ENCODE results near the gene CRMP1. TPM values are rescaled to one million over a fixed set of nuclear protein-coding genes. Genes with fewer than 3 reads are reported as not detected.

Gene CRMP1
- total and polyA plus RNA-seq, 12 donors = 0.18 to 17.7 (median 4.8) TPM

- WGBS, 4 donors = 75 to 83% (median 81%) methylated on average over 9 of the region's 9 CpGs
- no peaks in the 10 kb centered on the region for H3K4me1 ChIP-seq (replicated peaks in 1 of 2)
- no peaks in the 10 kb centered on the region for H3K9me3 ChIP-seq (replicated peaks in 1 of 3)
- H3K27me3 ChIP-seq = no peaks in the 10 kb centered on the region
- intact Hi-C loops (cut with DNase I) = no loop called here
- TF ChIP-seq POLR2A (IDR thresholded peaks at IDR 0.05) = no peak
- no peak for TF ChIP-seq CTCF (IDR thresholded peaks at IDR 0.05)
- no peak overlapping the region for H3K27ac ChIP-seq
- no peak for DNase-seq
- no peaks in the 10 kb centered on the region for H3K36me3 ChIP-seq (replicated peaks in 1 of 2)
- H3K4me3 ChIP-seq = no peak overlapping the region
Measured at GRCh38 chr4:5852523-5853202, 40.2 kb downstream of the CRMP1 start.

GRCh38 chr4:5851637-5852301 is 41.1 kb downstream of the CRMP1 start:
- no peaks in the 10 kb centered on the region for H3K9me3 ChIP-seq (replicated peaks in 1 of 3)
- 63 to 67% (median 65%) methylated on average over 4 of the region's 4 CpGs for WGBS, 4 donors
- TF ChIP-seq POLR2A (IDR thresholded peaks at IDR 0.05) (no peak), CTCF (IDR thresholded peaks at IDR 0.05) (no peak)
- H3K27ac ChIP-seq = no peak overlapping the region
- no peaks in the 10 kb centered on the region for H3K4me1 ChIP-seq (replicated peaks in 1 of 2)
- no peak for DNase-seq
- no peaks in the 10 kb centered on the region for H3K36me3 ChIP-seq (replicated peaks in 1 of 2)
- intact Hi-C loops (cut with DNase I) = no loop called here
- no peaks in the 10 kb centered on the region for H3K27me3 ChIP-seq
- no peak overlapping the region for H3K4me3 ChIP-seq

DNA sequence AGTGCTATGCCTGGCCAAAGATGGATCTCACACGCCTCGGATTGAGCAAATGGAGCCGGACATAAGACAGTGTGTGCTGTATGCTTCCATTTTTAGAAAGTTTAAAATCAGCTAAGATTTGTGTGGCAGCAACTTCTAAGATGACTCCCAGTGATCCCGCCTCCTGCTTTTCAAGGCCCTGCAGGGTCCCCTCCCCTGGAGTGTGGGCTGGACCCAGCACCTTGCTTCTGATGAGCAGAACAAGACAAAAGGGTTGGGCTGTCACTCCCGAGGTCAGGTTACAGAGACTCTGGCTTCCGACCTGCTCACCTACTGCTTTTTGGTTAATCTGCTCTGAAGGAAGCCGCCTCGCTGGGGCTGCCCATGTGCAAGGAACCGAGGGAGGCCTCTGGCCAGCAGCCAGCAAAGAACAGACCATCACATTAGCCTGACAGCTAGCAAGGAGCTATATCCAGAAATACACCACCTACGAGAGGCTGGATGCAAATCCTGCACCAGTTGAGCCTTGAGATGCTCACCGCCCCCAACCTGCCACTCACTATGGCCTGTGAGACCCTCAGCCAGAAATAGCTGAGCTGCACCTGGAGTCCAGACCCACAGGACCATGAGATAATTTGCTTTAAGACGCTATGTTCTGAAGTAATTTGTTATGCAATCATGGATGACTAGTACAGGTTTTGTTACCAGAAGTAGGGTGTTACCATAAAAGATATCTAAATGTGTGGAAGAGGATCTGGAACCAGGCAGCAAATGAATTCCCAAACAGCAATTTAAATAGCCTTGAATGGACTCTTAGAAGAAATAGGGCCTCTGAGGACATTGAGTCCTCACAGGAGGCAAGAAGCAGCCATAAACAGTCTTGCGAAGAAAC is 47.6 kb downstream of the CRMP1 start:
- peak in 1 of 7 donors; percentile 60 for DNase-seq
- H3K36me3 ChIP-seq (replicated peaks in 1 of 2) = no peaks in the 10 kb centered on the region
- no peaks in the 10 kb centered on the region for H3K9me3 ChIP-seq (replicated peaks in 1 of 3)
- no peak overlapping the region for H3K4me3 ChIP-seq
- no peak for TF ChIP-seq POLR2A (IDR thresholded peaks at IDR 0.05)
- TF ChIP-seq CTCF (IDR thresholded peaks at IDR 0.05) = no peak
- no peaks in the 10 kb centered on the region for H3K27me3 ChIP-seq
- intact Hi-C loops (cut with DNase I) = no loop called here
- no peak overlapping the region for H3K27ac ChIP-seq
- WGBS, 4 donors = 54 to 72% (median 62%) methylated on average over 8 to 13 of the region's 13 CpGs
- H3K4me1 ChIP-seq (replicated peaks in 1 of 2) = no peaks in the 10 kb centered on the region

Data from adrenal gland (tissue), 12 donors.